ENCODE results near the gene TCF12.
"Not testable (repeated sequence)": the region's sequence is repeated elsewhere in the genome, so short reads cannot be mapped to it uniquely, and the experiment has no call there.

TCF12 gene

DNA sequence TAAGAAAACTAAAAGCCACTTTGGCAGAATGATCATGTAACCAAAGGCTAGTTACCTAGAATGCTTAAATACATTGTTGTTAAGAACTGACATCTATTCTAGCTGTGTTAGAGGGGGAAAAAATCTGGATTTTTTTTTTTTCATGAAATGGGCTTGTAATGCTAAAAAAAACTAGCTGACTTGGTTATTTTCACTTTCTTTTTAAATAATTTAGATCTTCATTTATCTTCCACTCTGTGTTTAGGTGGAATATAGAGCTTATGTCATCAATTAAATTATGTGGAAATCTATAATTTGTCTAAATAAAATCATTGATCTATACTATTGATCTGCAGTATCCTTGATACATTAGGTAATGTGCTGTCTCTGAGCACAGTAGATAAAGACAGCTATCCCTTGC, 217.4 kb downstream of the TCF12 start:
- DNase-seq (ENCODE audit: low read depth in 3 of 3), result no peak

DNA sequence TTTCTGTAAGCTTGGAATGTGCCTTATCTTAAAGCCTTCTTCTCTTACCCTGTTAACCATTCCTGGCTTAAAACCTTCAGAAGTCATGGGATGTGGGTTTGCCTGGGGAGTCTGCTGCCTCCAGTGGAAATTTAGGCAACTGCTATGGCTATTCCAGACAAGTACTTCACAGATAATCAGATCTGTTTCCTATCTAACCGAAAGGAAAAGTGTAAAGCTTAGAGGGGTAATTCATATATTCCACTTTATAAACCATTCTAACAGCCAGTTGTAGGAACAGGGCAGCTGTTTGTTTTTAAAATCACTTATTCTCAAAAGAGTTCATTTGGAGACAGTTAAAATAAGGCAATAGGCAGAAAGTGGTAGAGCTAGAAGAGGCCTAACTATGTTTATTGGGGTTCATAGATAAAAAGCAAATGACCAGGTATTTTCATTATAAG, 219.9 kb downstream of the TCF12 start:
- no peak for DNase-seq (ENCODE audit: low read depth in 3 of 3)

DNA sequence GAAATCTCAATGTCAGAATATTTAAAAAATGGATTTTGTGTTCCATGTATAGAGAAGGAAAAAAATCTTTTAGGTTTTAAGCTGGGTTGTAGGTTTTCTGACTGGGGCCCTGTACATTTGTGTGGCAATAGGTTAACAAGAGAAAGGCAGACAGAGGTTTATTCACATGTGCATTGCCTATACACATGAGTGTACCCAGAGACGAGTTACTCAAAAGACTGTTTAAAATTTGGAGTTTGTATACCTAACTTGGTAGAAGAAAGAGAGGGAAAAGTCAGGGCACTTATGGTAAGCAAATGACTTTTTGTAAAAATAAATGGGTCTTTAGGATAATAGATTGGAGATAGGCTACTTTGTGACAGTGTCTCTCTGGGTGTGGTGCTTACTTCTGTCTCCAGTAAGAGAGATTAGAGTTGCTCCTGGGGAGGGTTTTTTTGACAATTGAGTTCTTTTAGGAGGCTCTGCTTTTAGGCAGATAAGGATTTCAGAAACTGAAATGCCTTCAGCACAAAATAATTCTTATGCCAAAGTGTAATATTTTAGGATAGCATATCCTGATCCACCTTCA, 225.2 kb downstream of the TCF12 start:
- DNase-seq (ENCODE audit: low read depth in 3 of 3), result no peak

DNA sequence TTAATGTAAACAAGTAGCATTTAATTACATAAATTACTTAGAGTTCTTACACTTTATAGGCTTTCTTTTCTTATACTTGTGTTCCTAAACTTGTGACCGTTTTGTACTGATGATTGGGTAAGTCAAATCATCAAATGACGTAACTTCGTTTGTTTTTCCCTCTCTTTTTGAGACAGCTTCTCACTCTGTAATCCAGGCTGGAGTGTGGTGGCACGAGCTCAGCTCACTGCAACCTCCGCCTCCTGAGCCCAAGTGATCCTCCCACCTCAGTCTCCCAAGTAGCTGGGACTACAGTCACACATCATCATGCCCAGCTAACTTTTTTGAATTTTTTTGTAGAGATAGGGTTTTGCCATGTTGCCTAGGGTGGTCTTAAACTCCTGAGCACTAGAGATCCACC, 226.0 kb downstream of the TCF12 start:
- no peak for DNase-seq (ENCODE audit: low read depth in 3 of 3)

DNA sequence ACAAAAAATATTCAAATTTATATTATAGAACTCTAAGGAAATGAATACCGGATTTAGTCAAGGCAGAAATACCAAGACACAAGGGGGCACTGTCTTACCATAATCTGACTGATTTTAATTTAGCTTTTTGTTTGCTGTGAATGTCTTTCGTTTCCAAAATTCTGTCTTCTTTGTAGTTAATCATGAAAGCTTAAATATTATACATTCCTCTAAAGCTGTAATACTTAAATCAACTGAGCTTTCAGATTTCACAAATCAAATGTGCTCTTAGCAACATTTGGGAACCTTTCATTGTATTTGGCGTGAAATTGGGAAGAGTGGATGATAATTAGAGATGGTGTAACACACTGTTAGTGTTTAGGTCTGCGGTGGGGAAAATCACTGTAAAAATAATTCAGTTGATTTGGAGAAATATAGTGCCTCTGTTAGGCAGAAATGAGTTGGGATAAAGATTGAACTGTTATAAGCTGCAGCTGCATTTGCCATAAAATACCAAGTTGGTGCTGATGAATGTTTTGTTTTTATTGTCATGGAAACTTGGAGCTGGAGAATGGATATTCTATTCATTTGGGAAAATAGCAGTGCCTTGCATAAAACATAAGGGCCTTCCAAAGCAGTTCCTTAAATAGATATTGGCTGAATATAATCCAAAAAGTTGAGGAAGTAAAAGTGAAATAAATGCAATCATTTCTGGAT, 228.2 kb downstream of the TCF12 start:
- DNase-seq (ENCODE audit: low read depth in 3 of 3), result no peak

DNA sequence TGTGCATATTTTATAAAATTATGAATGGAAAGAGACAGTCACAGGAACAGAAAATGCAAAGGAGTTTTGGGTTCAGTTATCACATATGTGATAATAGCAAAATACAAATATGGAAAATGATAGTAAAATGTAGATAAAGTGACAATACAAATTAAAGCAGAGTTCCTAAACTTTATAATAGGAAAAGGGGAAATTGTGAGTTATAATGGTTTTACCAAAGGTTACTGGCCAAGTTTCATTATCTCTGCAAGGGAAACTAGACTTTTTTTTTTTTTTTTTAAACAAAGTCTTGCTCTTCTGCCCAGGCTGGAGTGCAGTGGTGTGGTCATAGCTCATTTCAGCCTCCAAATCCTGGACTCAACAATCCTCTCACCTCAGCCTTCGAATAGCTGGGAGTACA, 229.2 kb downstream of the TCF12 start:
- no peak for DNase-seq (ENCODE audit: low read depth in 3 of 3)

DNA sequence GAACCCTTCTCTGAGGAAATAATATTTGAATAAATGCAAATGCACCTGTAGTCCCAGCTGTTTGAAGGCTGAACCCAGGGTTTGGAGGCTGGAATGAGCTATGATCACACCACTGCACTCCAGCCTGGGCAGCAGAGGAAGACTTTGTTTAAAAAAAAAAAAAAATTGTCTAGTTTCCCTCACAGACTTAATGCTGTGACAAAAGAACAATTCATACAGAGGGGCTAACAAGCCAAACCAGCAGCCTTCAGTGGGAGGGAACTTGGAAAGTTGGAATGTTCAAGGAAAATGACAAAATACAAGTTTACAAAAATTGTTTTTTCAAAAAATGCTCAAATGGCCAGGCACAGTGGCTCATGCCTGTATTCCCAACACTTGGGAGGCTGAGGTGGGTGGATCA, 229.8 kb downstream of the TCF12 start:
- no peak for DNase-seq (ENCODE audit: low read depth in 3 of 3)

DNA sequence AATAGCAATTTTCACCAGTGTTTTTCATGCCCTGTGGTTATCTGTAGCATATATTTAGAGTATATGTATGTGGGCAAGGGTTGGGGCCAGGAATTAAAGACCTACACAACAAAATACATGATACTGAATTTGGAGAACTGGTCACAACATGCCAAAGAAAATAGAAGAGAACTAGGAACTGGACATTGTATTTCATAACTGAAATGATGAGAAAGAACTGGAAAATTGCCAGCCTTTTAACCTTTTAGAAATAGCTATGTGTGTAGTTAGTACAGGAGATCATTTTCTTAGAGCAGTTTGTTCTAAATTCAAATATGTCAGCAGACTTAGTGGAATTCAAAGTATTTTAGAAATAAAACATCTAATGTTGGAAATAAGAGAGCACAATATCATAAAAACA, 230.8 kb downstream of the TCF12 start:
- DNase-seq (ENCODE audit: low read depth in 3 of 3), result no peak

- no peak for DNase-seq (ENCODE audit: low read depth in 3 of 3)
Observed at GRCh38 chr15:57150066-57150865, 231.8 kb downstream of the TCF12 start.

DNA sequence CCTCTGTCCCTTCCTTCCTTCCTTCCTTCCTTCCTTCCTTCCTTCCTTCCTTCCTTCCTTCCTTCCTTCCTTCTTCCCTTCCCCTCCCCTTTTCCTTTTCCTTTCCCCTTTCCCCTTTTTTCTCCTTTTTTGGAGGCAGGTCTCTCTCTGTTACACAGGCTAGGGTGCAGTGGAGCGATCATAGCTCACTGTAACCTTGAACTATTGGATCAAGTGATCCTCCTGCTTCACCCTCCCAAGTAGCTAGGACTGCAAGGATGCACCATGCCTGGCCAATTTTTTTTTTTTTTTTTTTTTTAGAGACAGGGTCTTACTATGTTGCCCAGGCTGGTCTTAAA, 232.4 kb downstream of the TCF12 start:
- DNase-seq (ENCODE audit: low read depth in 3 of 3), result not testable (repeated sequence)

- no peak for DNase-seq (ENCODE audit: low read depth in 3 of 3)
Observed at GRCh38 chr15:57152133-57152532, 233.7 kb downstream of the TCF12 start.

DNA sequence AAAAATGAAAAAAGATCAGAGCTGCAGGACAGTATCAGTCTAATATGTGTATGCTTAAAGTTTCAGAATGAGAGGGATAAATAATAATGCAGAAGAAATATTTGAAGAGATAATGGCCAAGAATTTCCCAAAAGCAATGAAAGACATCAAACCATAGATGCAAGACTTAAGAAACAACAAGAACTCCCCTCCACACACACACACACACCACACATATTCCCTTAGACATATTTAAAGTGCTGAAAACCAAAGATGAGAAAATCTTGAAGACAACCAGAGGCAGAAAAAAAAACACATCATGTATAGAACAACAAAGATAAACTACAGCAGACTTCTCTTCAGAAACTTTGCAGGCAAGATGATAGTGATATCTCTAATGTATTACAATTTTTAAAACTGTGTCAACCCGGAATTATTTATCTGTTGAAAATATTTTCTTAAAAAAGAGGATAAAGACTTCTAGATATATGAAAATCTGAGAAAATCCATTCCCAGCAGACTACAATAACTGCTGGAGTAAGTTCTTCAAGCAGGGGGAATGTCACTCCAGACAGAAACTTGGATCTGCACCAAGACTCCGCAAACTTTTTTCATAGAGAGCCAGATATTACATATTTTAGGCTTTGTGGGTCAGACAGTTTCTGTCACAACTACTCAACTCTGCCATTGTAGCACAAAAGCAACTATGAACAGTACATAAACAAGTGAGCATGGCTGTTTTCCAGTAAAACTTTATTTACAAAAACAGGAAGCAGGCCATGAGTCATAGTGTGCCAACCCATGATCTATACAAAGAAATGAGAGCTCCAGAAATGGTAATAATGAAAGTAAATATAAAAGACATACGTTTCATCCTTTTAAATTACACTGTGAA, 234.5 kb downstream of the TCF12 start:
- DNase-seq (ENCODE audit: low read depth in 3 of 3), result no peak

- DNase-seq (ENCODE audit: low read depth in 3 of 3), result no peak
Observed at GRCh38 chr15:57156210-57156884, 237.9 kb downstream of the TCF12 start.

- DNase-seq (ENCODE audit: low read depth in 3 of 3), result no peak
Observed at GRCh38 chr15:57158589-57158988, 240.1 kb downstream of the TCF12 start.

GRCh38 chr15:57158997-57159668, 240.7 kb downstream of the TCF12 start:
- DNase-seq (ENCODE audit: low read depth in 3 of 3), result no peak

DNA sequence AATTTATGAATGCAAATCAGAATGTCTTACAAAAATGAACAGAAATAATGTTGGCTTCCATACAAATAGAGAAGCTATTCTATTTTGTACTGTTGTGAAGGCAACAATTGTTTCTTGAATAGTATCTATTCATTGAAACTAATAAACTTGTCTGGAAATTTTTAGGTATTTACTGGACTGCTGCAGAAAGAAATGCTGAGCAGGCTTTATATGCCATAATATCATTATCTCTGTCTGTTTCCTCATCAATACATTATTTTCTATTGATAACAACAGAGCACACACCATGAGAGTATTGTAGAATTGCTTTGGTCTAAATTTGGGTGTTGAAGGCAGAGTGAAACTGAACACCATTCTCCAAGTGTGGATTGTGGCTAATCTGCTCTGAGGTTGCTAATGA, 241.3 kb downstream of the TCF12 start:
- no peak for DNase-seq (ENCODE audit: low read depth in 3 of 3)

- DNase-seq (ENCODE audit: low read depth in 3 of 3), result no peak
Observed at GRCh38 chr15:57160823-57161560, 242.5 kb downstream of the TCF12 start.

GRCh38 chr15:57164251-57164650, 245.8 kb downstream of the TCF12 start:
- not testable (repeated sequence) for DNase-seq (ENCODE audit: low read depth in 3 of 3)

- no peak for DNase-seq (ENCODE audit: low read depth in 3 of 3)
Observed at GRCh38 chr15:57165992-57166391, 247.5 kb downstream of the TCF12 start.

DNA sequence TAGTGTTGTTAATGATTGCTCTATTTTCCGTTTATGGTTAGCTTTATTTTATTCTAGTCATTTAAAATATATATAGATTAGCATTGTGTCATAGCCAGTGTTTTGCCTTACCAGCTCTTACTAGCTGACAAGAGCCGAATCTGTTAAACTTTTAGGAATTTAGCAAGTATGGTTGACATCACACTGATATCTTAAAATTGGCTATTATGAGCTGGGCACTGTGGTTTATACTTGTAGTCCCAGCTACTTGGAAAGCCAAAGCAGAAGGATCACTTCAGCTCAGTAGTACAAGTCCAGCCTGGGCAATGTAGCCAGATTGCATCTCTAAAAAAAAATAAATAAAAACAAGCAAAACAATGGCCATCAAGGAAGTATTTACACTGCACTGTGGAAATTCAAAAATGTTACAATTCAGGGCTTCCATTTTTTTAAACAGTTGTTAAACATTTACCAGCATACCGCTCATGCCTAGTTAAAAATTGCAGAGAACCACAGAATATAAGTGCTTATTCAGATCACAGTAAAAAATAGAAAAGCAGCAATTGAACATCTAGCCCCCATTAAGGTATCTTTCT, 249.5 kb downstream of the TCF12 start:
- DNase-seq (ENCODE audit: low read depth in 3 of 3), result no peak
